Neuronal stem cell (in vitro differentiated cells): ENCODE data around the gene GARIN5A.

ENCODE experiments used
- DNase-seq: peaks from one replicate; pipeline ENCODE4 v3.0.0-alpha.2; 2013; ENCODE audit warnings: low spot score
- H2AFZ ChIP-seq: one replicate; pipeline ENCODE4 v1.6.1; 2013; ENCODE audit warnings: mild to moderate bottlenecking, low read length, inconsistent platforms
- H2AK5ac ChIP-seq: 2 replicates; pipeline ENCODE4 v1.6.1; 2013; ENCODE audit warnings: low read depth, mild to moderate bottlenecking, inconsistent platforms, low read length, moderate library complexity, mixed read lengths
- H2BK120ac ChIP-seq: 2 replicates; pipeline ENCODE4 v1.6.1; 2013; ENCODE audit warnings: low read depth, mild to moderate bottlenecking, inconsistent platforms, low read length, moderate library complexity, mixed read lengths
- H2BK12ac ChIP-seq: one replicate; pipeline ENCODE4 v1.6.1; 2013; ENCODE audit warnings: low read length, inconsistent platforms
- H2BK15ac ChIP-seq: 2 replicates; pipeline ENCODE4 v1.6.1; 2013; ENCODE audit warnings: mild to moderate bottlenecking, low read length, inconsistent platforms, mixed read lengths
- H2BK5ac ChIP-seq: one replicate; pipeline ENCODE4 v1.6.1; 2013; ENCODE audit warnings: inconsistent platforms, mild to moderate bottlenecking, low read length, moderate library complexity
- H3K14ac ChIP-seq: one replicate; pipeline ENCODE4 v1.6.1; 2013; ENCODE audit warnings: low read length, inconsistent platforms
- H3K18ac ChIP-seq: 2 replicates; pipeline ENCODE4 v1.6.1; 2013; ENCODE audit warnings: low read length, inconsistent platforms
- H3K23ac ChIP-seq: 2 replicates; pipeline ENCODE4 v1.6.1; 2013; ENCODE audit warnings: low read depth, mild to moderate bottlenecking, mixed read lengths, low read length, inconsistent platforms; ENCODE audit not compliant: poor library complexity
- H3K27ac ChIP-seq: replicated peaks from 3 replicates; pipeline ENCODE4 v1.5.1; 2013; ENCODE audit warnings: low read length, inconsistent platforms
- H3K27me3 ChIP-seq, 3 experiments: 2 replicates each; pipeline ENCODE4 v1.6.1; 2013; ENCODE audit warnings: low read length in 3 of 3, mild to moderate bottlenecking in 2 of 3, inconsistent platforms in 1 of 3, low read depth in 1 of 3, mixed read lengths in 1 of 3, moderate library complexity in 1 of 3; ENCODE audit not compliant: control insufficient read depth in 3 of 3, insufficient read depth in 3 of 3
- H3K36me3 ChIP-seq, 2 donors: replicated peaks in 1 of 2; 2 replicates each; pipeline ENCODE4 v1.6.1; 2013; ENCODE audit warnings: low read length in 2 of 2; ENCODE audit not compliant: control insufficient read depth in 2 of 2, insufficient read depth in 2 of 2
- H3K4ac ChIP-seq: 2 replicates; pipeline ENCODE4 v1.6.1; 2013; ENCODE audit warnings: inconsistent platforms, mild to moderate bottlenecking, low read length, moderate library complexity
- H3K4me1 ChIP-seq, 2 donors: 1 replicate in 1 of 2; 2 replicates in 1 of 2; pipeline ENCODE4 v1.6.1; 2013; ENCODE audit warnings: low read length in 2 of 2, low read depth in 1 of 2; ENCODE audit not compliant: control insufficient read depth in 2 of 2, insufficient read depth in 1 of 2
- H3K4me2 ChIP-seq: one replicate; pipeline ENCODE4 v1.6.1; 2013; ENCODE audit warnings: mild to moderate bottlenecking, low read length, inconsistent platforms; ENCODE audit not compliant: insufficient read depth, poor library complexity, severe bottlenecking
- H3K4me3 ChIP-seq, 2 donors: 2 replicates each; pipeline ENCODE4 v1.5.1; 2013; ENCODE audit warnings: low read length in 2 of 2, mild to moderate bottlenecking in 2 of 2, inconsistent platforms in 1 of 2, moderate library complexity in 1 of 2
- H3K79me1 ChIP-seq: one replicate; pipeline ENCODE4 v1.6.1; 2013; ENCODE audit warnings: low read depth, mild to moderate bottlenecking, inconsistent platforms, low read length, moderate library complexity
- H3K9ac ChIP-seq: one replicate; pipeline ENCODE4 v1.6.1; 2013; ENCODE audit warnings: mild to moderate bottlenecking, low read depth, low read length, inconsistent platforms; ENCODE audit not compliant: poor library complexity
- H3K9me3 ChIP-seq, 2 donors: replicated peaks in 1 of 2; 2 replicates each; pipeline versions ENCODE3 to v1.6.1; 2013; ENCODE audit warnings: low read length in 2 of 2, mild to moderate bottlenecking in 2 of 2, inconsistent platforms in 1 of 2, low read depth in 1 of 2, mixed read lengths in 1 of 2, moderate library complexity in 1 of 2; ENCODE audit not compliant: control insufficient read depth in 2 of 2, insufficient read depth in 1 of 2
- H4K8ac ChIP-seq: one replicate; pipeline ENCODE4 v1.6.1; 2013; ENCODE audit warnings: low read depth, mild to moderate bottlenecking, inconsistent platforms, low read length, moderate library complexity
- H4K91ac ChIP-seq: one replicate; pipeline ENCODE4 v1.6.1; 2013; ENCODE audit warnings: low read length, low read depth, mild to moderate bottlenecking, inconsistent platforms; ENCODE audit not compliant: poor library complexity
- WGBS, 2 donors: extraction: QIAGEN DNeasy Blood & Tissue Kit; methylation state at CpG; one replicate each; pipeline ENCODE4 v1.1.7; 2013; ENCODE audit warnings: missing lambda C conversion rate in 2 of 2, mixed read lengths in 1 of 2; ENCODE audit not compliant: insufficient read length in 2 of 2, insufficient replicate concordance in 1 of 2; ENCODE audit errors: extremely low coverage in 2 of 2; 5-methylcytosine and 5-hydroxymethylcytosine counted together

Gene GARIN5A

DNA sequence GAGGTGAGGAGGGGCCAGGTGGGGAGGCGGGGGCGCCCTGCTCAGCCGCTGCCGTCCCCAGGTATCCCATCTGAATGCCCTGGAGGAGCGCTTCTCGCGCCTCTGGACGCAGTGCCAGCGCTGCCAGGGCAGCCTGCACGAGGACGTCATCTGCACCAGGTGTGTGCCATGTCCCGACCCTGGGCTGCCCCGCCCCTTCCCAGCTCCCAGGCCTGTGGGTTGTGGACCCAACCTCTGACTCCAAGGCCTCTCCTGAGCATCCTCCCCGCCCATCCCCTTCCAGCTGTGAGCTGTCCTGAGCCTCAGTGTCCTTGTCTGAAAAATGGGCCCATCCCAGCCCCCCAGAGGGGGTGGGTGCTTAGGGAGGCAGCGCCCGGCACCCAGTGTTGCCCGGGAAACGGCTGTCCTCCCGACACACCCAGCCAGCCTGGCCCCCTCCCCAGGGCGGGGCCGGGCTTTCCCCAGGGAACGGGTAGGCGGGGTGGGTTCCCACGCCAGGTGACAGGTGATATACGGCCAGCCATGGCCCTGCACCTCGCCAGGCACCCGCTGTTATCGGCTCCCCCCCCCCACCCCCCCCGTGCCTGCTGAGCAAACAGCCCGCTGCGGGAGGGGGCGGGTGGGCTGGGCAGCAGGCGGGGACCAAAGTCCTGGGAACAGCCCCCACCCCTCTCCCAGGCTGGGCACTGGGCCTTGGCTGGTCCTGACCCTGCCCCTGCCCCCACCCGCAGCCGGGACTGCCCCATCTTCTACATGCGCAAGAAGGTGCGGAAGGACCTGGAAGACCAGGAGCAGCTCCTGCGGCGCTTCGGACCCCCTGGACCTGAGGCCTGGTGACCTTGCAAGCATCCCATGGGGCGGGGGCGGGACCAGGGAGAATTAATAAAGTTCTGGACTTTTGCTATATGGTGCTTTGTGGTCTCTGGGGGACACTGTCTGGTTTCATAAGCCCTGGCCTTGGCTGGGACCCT is 59.3 kb downstream of the GARIN5A start:
- no peak overlapping the region for H3K4ac ChIP-seq
- no peak overlapping the region for H2BK12ac ChIP-seq
- WGBS, 2 donors = no CpG with 5 or more reads among the region's 42 CpGs
- no peak overlapping the region for H2AFZ ChIP-seq
- no peak overlapping the region for H3K27ac ChIP-seq
- H3K18ac ChIP-seq = no peak overlapping the region
- no peak overlapping the region for H2BK15ac ChIP-seq
- no peak overlapping the region for H2AK5ac ChIP-seq
- H3K14ac ChIP-seq = no peak overlapping the region
- peaks cover 0 to 20% (median 5%) of the 10 kb centered on the region in 3 experiments for H3K27me3 ChIP-seq
- H3K9ac ChIP-seq = no peak overlapping the region
- peak overlapping the region; percentile 55 for H3K23ac ChIP-seq
- no peak for DNase-seq
- peaks cover 0 to 1% of the 10 kb centered on the region in 2 donors for H3K9me3 ChIP-seq
- no peak overlapping the region for H3K4me2 ChIP-seq
- peak overlapping the region; percentile 17 for H4K8ac ChIP-seq
- H3K79me1 ChIP-seq = no peaks in the 10 kb centered on the region
- H2BK5ac ChIP-seq = no peak overlapping the region
- H2BK120ac ChIP-seq = no peak overlapping the region
- peaks cover 5 to 6% of the 10 kb centered on the region in 2 donors for H3K4me1 ChIP-seq
- H4K91ac ChIP-seq = no peak overlapping the region
- no peak overlapping the region for H3K4me3 ChIP-seq
- H3K36me3 ChIP-seq = peaks cover 11 to 26% of the 10 kb centered on the region in 2 donors
